Panc1 (cell line): Measurements from ENCODE around the gene LHFPL5.

Source experiments
- CTCF ChIP-seq: fragments of 450-650 bp; IDR thresholded peaks from 2 replicates; pipeline ENCODE4 v1.5.1; 2017; ENCODE audit warnings: mild to moderate bottlenecking
- POLR2AphosphoS5 ChIP-seq: IDR thresholded peaks from 2 replicates; pipeline ENCODE4 v1.6.1; 2012; ENCODE audit warnings: mild to moderate bottlenecking, low read depth, low read length, moderate library complexity
- REST ChIP-seq, 2 experiments: IDR thresholded peaks; 2 replicates each; pipeline ENCODE4 v1.6.1; 2011 to 2012; ENCODE audit warnings: low read depth in 2 of 2, control low read depth in 1 of 2, low read length in 1 of 2, mild to moderate bottlenecking in 1 of 2, moderate library complexity in 1 of 2; ENCODE audit not compliant: insufficient read depth in 1 of 2
- SIN3A ChIP-seq: IDR thresholded peaks from 2 replicates; pipeline ENCODE4 v1.6.1; 2012; ENCODE audit warnings: low read depth, mild to moderate bottlenecking, low read length, moderate library complexity, borderline replicate concordance; ENCODE audit not compliant: insufficient read depth
- TCF7L2 ChIP-seq: IDR thresholded peaks from 2 replicates; pipeline ENCODE4 v1.6.1; 2011; ENCODE audit warnings: mild to moderate bottlenecking, low read depth, low read length, inconsistent platforms

- TF ChIP-seq SIN3A: no peak
- no peak for TF ChIP-seq CTCF
- TF ChIP-seq TCF7L2: no peak
- no peak for TF ChIP-seq POLR2AphosphoS5
- no peak for TF ChIP-seq REST (IDR thresholded peaks at IDR 0.05; ENCODE audit: insufficient read depth in 1 of 2, low read depth in 2 of 2, low read length in 1 of 2)
Measured at GRCh38 chr6:35833536-35833935, 28.4 kb downstream of the LHFPL5 start.
